NOMO-1 treated with dmso at 0.1 percent for 144 hours (cell line): ENCODE data around the gene MAN2A2.
A peak's percentile ranks its signal among the peaks of the same experiment; 100 is the strongest.
"Not testable (repeated sequence)": the region's sequence is repeated elsewhere in the genome, so short reads cannot be mapped to it uniquely, and the experiment has no call there.

Experiments used
- DNase-seq: peaks from one replicate; lab custom pipeline; 2025; ENCODE audit not compliant: unreplicated experiment; lab: John Stamatoyannopoulos, UW

The MAN2A2 gene

DNA sequence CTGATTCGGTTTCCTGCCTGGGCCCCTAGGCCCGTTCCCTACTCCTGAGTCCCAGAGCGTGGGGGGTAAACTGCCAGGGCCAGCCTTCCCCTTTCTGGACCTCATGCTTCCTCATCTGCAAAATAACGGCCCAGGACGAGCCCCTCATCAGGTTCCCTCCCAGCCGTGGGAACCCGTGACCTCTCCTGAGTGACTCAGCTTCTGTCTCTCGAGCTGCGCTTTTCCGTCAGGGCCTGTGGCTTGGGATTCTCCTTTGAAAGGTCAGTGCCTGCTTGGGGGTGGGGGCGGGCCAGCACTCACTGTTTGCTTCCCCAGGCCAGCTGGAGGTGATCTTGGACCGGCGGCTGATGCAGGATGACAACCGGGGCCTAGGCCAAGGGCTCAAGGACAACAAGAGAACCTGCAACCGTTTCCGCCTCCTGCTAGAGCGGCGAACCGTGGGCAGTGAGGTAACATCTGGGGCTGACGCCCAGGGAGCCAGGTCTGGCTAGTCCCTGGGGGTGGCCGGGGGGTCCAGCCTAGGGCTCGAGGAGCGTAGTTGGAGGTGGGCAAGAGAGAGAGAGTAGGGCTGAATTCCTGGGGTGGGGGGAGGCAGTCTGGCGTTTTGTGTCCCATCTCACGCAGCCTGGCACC is 12.8 kb downstream of the MAN2A2 start:
- DNase-seq = peak; percentile 80

DNA sequence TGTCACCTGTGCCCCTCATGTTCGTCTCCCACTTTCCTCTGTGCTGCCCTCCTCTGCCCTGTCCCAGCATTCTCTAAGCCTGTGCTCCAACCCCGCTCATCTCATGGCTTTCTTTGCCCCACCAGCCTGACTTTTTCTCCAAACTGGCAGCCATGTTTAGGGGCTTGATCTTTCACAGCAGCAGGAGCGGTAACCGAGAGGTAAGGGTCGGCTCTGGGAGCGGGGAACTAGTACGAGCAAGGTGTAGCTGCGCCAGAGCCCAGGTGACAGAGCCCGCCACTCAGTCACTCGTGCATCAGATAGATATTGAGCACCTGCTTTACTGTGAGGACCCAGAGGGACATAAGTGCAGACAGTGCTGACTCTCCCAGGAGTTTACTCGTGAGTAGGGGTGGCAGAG is 13.4 kb downstream of the MAN2A2 start:
- no peak for DNase-seq

GRCh38 chr15:90917569-90917968 is 14.5 kb downstream of the MAN2A2 start:
- DNase-seq = no peak

DNA sequence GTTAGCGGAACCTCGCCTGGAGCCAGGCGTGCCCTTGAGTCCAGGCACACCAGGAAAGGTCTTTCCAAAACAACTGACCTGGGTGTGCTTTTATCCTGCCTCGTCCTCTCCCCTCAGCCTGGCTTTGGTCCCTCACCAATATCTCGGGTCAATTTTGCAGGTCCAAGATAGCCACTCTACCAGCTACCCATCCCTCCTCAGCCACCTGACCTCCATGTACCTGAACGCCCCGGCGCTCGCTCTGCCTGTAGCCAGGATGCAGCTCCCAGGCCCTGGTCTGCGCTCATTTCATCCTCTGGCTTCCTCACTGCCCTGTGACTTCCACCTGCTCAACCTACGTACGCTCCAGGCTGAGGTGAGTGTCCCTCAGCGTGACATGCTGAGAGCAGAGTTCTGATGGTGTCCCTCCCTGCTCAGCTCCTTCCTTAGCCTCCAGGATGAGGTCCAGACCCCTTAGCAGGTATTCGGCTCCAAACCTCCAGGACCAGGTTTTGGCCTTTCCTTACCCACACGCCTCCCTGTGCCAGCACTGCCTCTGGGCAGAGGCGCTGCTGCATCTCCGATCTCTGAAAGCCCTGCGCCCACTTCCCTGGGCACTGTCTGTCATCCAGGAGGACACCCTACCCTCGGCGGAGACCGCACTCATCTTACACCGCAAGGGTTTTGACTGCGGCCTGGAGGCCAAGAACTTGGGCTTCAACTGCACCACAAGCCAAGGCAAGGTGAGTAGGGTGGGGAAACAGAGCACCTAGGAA is 15.1 kb downstream of the MAN2A2 start:
- DNase-seq = no peak

DNA sequence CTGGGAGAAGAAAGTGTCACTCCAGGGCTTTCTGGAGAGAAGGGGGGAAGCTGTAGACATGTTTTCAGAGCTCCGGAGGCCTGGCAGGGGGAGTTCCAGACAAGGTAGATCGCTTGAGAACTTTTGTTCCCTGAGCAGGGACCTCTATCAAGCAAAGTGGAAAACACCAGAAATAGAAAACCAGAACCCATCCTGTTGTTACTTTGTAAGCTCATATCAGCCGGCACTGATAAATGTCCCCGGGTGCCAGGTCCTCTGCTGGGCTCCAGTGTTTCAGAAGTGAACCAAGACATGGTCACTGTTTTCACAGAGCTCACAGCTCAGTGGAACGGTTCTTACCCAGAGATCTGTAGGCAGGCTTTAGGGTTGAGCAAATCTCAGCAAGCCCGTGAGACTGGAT is 15.7 kb downstream of the MAN2A2 start:
- no peak for DNase-seq

- no peak for DNase-seq
Observed at GRCh38 chr15:90921887-90922286, 18.8 kb downstream of the MAN2A2 start.

GRCh38 chr15:90922712-90923322 is 19.7 kb downstream of the MAN2A2 start:
- DNase-seq = not testable (repeated sequence)

- DNase-seq = no peak
Observed at GRCh38 chr15:90924375-90924774, 21.3 kb downstream of the MAN2A2 start.

GRCh38 chr15:90926766-90927165 is 23.7 kb downstream of the MAN2A2 start:
- not testable (repeated sequence) for DNase-seq

DNA sequence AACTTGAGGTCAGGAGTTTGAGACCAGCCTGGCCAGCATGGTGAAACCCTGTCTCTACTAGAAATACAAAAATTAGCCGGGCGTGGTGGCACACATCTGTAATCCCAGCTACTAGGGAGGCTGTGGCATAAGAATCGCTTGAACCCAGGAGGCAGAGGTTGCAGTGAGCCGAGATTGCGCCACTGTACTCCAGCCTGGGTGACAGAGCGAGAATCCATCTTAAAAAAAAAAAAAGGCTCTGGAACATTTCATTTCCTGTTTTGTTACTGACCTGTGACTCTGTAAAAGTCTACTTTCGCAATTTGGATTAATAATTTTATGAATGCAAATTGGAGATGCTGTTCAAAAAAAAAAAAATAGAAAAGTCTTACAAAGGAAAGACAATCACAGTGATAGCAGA is 25.0 kb downstream of the MAN2A2 start:
- DNase-seq = not testable (repeated sequence)

DNA sequence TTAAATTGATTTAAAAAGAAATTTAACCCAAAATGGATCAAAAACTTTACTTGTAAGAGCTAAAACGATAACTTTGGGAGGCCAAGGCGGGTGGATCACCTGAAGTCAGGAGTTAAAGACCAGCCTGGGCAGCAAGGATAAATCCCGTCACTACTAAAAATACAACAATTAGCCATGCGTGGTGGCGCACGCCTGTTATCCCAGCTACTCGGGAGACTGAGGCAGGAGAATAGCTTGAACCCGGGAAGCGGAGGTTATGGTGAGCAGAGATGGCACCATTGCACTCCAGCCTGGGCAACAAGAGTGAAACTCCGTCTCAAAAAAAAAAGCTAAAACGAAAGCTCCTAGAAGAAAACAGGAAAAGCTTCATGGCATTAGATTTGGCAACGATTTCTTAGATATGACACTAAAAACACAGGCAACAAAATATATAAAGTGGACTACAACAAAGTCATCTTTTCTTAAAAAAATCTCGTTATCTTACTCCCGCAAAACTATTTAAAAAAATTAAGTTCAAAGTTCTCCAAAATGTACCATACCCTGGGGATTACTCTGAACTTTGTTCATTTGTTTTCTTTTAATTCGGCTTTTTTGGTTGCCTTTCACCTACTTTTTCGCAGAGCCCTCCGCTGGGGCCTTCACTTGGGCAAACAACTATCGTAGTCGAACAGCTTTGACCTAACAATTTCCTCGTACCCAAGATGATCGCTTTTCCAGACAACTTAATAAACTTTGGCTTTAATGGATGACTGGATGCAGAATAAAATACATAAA is 26.3 kb downstream of the MAN2A2 start:
- no peak for DNase-seq

DNA sequence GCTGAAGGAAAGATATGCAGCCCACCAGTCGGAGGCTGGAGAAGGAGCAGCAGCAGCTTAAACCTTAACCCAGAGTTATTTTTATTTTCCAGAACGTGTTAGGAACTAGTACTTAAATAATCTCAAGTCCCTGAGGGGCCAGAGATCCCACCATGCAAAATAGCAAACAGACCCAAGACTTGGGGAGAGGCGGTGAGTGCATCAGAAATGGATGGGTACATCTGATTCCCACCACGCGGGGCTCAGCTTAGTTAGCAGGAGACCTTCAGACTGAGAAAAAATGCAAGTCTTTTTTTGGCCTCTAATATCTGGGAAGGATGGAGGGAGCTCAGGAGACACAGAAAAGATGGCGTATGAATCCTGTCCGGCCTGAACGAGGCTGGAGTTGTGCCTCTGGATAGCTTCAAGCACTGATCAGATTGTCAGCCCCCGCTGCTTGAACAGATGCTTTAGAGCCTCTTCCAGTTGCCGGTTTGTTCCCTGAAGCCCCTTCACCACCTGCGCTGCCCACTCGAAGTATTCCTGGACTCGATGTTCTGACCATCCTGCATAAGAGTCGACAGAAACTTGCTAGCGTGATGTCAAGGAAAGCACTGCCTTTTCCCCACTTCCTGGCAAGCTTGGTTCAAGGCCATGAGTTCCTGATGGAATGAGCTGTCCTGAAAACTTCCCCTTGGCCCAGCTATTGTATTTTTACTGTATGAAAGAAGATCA is 27.9 kb downstream of the MAN2A2 start:
- no peak for DNase-seq

DNA sequence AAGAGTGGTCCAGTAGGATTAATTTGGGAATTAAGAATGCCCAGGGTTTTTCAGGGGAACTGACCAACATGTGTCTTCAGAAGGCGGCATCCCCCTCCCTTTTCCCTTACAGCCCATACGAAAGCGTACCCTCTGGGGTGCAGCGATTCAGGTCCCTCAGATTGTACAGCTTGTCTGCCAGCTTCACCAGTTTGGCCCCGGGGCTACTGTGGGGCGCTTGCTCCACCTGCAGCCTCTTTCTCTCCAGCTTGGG is 28.4 kb downstream of the MAN2A2 start:
- DNase-seq = no peak

DNA sequence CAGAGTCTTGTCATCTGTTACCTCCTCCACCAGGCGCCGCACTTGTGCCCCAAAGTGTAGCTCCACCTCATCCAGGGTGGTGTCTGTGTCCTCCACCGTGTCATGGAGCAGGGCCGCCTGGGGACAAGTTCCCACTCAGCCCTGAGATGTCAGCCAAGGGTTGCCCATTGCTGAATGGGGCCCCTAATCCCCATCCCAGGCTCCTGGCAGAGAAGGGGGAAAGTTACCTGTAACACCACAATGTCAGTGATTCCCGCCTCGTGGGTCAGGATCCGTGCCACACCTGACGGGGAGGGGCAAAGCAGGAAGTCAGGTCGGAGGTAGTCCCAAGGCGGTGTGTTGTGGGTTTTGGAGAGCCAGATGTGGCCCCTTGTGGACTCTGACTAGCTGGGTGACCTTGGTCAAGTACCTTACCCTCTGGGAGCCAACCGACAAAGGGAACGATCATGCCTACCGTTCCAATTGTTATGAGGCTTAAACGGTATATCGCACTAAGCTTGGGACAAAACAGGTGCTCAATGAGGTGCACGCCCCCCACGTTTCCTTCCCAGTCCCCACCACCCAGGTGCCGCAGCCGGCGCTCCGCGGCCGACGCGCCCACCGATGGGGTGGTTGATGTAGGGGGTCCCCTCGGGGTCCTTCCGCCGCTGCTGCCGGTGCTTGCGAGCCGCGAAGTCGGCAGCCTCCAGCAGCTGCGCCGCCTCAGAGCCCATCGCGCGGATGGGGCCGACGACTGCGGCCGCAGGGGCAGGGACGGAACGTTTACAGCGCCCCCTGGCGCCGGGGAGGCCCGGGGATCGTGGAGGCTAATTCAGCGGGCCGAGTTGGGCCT is 28.9 kb downstream of the MAN2A2 start, which contains the start of gene HDDC3:
TSS of gene HDDC3 (minus strand) at position 722 of the 832 bp plus-strand sequence. CDS start at position 713, 9 bp downstream.
- peak; percentile 86 for DNase-seq

DNA sequence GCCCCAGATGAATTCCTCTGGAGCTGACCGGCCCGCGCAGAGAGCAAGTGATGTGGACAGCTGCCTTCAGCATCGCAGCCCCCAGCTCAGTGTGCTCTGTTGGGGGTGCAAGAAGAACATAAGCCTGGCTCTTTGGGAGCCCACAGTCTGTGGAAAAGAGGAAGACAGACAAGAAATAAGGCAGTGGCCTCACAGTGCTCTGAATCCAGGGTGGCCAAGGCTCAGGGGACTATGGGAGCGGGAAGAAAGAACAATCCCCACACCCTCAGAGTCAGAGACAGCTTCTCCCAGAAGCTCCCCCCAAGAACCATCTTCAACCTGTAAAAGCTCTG is 29.5 kb downstream of the MAN2A2 start:
- DNase-seq = no peak

GRCh38 chr15:90933301-90933700 is 30.2 kb downstream of the MAN2A2 start:
- no peak for DNase-seq

- peak; percentile 64 for DNase-seq
Observed at GRCh38 chr15:90934256-90934948, 31.3 kb downstream of the MAN2A2 start.

DNA sequence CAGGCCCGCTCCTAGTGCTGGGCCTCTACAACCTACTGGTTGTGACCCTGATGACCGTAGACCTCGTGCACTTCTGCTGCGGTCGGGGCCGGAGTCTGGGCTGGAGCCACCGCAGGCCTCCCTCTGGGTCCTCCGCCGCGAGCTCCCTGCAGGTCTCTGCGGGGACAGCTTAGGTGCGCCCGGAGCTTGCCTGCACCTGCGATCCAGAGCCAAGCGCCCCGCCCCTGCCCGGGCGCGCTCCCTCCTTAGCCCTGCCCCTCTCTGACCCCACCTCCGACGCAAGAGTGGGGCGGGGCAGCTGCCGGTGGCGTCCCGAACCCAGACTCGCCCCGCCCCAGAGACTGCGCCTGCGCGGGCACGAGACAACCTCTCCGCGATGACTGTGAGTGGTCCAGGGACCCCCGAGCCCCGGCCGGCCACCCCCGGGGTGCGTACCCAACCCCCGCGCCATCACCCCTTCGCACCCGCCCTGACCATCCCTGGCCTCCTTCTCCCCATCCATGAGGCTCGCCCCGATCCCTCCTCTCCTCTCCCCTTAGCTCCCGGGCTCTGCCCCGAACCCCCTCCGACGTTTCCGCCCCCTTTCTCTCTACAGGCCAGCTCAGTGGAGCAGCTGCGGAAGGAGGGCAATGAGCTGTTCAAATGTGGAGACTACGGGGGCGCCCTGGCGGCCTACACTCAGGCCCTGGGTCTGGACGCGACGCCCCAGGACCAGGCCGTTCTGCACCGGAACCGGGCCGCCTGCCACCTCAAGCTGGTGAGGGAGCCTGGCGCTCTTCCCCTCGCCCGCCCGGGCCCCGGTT is 32.0 kb downstream of the MAN2A2 start, which contains the start of gene UNC45A:
TSS of gene UNC45A (plus strand) at position 337 of the 803 bp plus-strand sequence. CDS start at position 377, 40 bp downstream.
- peak; percentile 76 for DNase-seq

DNA sequence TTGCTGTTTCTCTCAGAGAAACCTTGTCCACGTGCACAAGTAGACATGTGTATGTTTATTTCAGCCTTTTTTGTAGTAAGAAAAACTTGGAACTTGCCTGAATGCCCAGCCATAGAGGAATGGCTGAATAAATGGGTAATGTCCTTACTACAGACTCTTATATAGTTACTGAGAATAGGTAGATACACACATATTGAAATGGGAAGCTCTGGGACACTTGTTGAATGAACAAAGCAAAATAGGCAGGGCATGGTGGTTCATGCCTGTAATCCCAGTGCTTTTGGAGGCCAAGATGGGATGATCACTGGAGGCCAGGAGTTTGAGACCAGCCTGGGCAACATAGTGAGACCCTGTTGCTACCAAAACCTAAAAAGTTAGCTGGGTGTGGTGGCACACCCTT is 33.7 kb downstream of the MAN2A2 start:
- DNase-seq = no peak
